Mesothelial cell of epicardium (in vitro differentiated cells): ENCODE results near the gene PXK. TPM values are rescaled to one million over a fixed set of nuclear protein-coding genes. Genes with fewer than 3 reads are reported as not detected.

Experiments used
- DNase-seq, 2 experiments: peaks; one replicate each; pipeline ENCODE4 v3.0.0; 2021; ENCODE audit warnings: low spot score in 2 of 2; ENCODE audit not compliant: unreplicated experiment in 2 of 2
- H3K27ac Mint-ChIP-seq: 2 replicates; pipeline ENCODE4 v1.8.0; 2021; ENCODE audit warnings: mixed read lengths
- H3K27me3 Mint-ChIP-seq: 2 replicates; pipeline ENCODE4 v1.8.0; 2021; ENCODE audit warnings: low read depth, mixed read lengths
- H3K36me3 Mint-ChIP-seq: 2 replicates; pipeline ENCODE4 v1.8.0; 2021; ENCODE audit warnings: mixed read lengths
- H3K4me1 Mint-ChIP-seq: 2 replicates; pipeline ENCODE4 v1.8.0; 2021; ENCODE audit warnings: mixed read lengths
- H3K4me3 Mint-ChIP-seq: 2 replicates; pipeline ENCODE4 v1.8.0; 2021; ENCODE audit warnings: mild to moderate bottlenecking, moderate library complexity, mixed read lengths
- H3K9me3 Mint-ChIP-seq: 2 replicates; pipeline ENCODE4 v1.8.0; 2021; ENCODE audit warnings: mixed read lengths
- total RNA-seq: library from RNA; stranded (reverse); gene quantifications from 3 replicates; pipeline ENCODE4 v1.2.1, GENCODE V29; 2021
- TF ChIP-seq, protein P1 (sequence below): fragments of 200-600 bp; sonication (generic); IDR thresholded peaks from one replicate; pipeline ENCODE4 v1.5.0; 2021; ENCODE audit warnings: antibody characterized with exemption; ENCODE audit not compliant: unreplicated experiment

The PXK gene
- total RNA-seq, 1 donor from 2014 or later, result 15.9 TPM

DNA sequence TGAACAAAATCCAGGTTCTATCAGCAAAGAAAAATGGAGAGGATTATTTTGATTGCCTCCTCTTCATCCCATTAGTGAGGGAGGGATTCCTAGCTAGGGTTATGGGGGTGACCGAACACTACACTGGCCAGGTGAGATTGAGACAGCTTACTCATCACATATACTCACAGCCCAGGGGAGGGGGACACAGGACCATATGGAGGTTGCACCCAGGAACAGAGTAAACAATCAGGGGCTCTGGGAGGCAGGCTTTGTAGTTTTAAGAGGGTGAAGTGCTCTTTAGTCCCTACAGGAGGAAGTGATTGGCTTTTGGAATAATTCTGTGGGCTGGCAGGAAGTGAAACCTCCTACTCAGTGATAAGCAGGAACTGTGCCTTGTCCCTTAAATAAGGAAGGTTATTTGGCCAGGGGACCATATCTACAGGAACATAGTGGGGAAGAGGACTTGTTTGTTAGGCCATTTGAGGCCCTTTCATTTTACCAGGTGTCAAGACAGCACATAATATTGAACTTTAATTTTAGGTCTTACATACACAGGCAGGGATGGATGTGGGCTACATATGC lies 141.7 kb downstream of the PXK start:
- TF ChIP-seq, protein P1, sequence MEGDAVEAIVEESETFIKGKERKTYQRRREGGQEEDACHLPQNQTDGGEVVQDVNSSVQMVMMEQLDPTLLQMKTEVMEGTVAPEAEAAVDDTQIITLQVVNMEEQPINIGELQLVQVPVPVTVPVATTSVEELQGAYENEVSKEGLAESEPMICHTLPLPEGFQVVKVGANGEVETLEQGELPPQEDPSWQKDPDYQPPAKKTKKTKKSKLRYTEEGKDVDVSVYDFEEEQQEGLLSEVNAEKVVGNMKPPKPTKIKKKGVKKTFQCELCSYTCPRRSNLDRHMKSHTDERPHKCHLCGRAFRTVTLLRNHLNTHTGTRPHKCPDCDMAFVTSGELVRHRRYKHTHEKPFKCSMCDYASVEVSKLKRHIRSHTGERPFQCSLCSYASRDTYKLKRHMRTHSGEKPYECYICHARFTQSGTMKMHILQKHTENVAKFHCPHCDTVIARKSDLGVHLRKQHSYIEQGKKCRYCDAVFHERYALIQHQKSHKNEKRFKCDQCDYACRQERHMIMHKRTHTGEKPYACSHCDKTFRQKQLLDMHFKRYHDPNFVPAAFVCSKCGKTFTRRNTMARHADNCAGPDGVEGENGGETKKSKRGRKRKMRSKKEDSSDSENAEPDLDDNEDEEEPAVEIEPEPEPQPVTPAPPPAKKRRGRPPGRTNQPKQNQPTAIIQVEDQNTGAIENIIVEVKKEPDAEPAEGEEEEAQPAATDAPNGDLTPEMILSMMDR, result no peak
- no peak overlapping the region for H3K27ac Mint-ChIP-seq
- DNase-seq, result no peak
- H3K9me3 Mint-ChIP-seq, result peaks cover 6% of the 10 kb centered on the region
- no peak overlapping the region for H3K4me3 Mint-ChIP-seq
- no peaks in the 10 kb centered on the region for H3K27me3 Mint-ChIP-seq
- H3K36me3 Mint-ChIP-seq, result no peaks in the 10 kb centered on the region
- H3K4me1 Mint-ChIP-seq, result peaks cover 30% of the 10 kb centered on the region

DNA sequence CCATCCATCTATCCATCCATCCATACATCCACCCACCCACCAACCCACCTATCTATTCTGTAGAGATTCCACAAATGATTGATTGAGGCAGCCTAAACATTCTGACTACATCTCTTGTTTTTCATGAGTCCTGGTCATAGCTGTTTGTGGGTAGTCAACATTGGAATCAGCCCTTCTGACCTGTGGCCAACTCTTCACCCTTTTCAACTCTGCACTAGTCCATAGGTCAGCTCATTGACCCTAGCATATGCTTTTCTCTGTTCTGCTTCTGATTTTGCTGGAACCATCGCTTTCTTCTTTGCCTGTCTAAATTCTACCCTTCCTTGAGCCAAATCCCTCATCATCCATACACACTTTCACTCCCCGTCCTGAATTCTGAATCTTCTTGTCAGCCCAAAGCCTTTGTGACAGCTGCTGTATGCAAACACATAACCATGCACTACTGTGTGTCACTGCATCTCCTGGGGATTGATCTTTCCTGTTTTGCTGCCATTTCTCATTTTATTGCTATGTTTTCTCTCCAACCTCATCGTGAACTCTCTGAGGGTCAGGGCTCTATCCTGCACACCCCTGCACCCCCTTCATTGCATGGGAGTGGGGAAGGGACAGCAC lies 142.4 kb downstream of the PXK start:
- H3K27ac Mint-ChIP-seq, result no peak overlapping the region
- no peak for DNase-seq

More for the DNA sequence above, 142.4 kb downstream of the PXK start:
- TF ChIP-seq, protein P1, result no peak
- Mint-ChIP-seq H3K4me1 (peaks cover 27% of the 10 kb centered on the region), H3K27me3 (no peaks in the 10 kb centered on the region), H3K36me3 (no peaks in the 10 kb centered on the region), H3K4me3 (no peak overlapping the region), H3K9me3 (peaks cover 9% of the 10 kb centered on the region)

Other genes with a start within 250 kb of the PXK start
- gene DNASE1L3, start 121.9 kb upstream of the PXK start, total RNA-seq, result 0.22 to 0.72 TPM (median 0.53 TPM) in 3 replicates
- 3.3 to 4.9 TPM (median 4.2 TPM) in 3 replicates for gene ABHD6, start 95.1 kb upstream of the PXK start, total RNA-seq
- 19.0 to 24.2 TPM (median 21.3 TPM) in 3 replicates for gene RPP14, start 26.6 kb upstream of the PXK start, total RNA-seq
- 7.7 to 9.4 TPM (median 8.3 TPM) in 3 replicates for gene HTD2, start 26.4 kb upstream of the PXK start, total RNA-seq
- gene PDHB, start 100.9 kb downstream of the PXK start, total RNA-seq, result 63.1 to 69.4 TPM (median 64.4 TPM) in 3 replicates
- gene KCTD6, start 159.2 kb downstream of the PXK start, total RNA-seq, result 10.5 to 13.1 TPM (median 11.3 TPM) in 3 replicates
- gene ACOX2, start 204.3 kb downstream of the PXK start, total RNA-seq, result 29.4 to 31.0 TPM (median 30.9 TPM) in 3 replicates
- gene FAM107A, start 244.5 kb downstream of the PXK start, total RNA-seq, result not detected in 3 replicates